GM18909 (cell line): Measurements from ENCODE around the gene COLEC11.
"Not testable (repeated sequence)": the region's sequence is repeated elsewhere in the genome, so short reads cannot be mapped to it uniquely, and the experiment has no call there.

Source experiments
- ATAC-seq: cut with Tn5 transposase; IDR thresholded peaks from one replicate; pipeline ENCODE4 v1.9.1; 2021; ENCODE audit warnings: mild to moderate bottlenecking; ENCODE audit not compliant: unreplicated experiment, poor library complexity

Gene COLEC11

GRCh38 chr2:3635171-3635974 is 40.5 kb downstream of the COLEC11 start:
- no peak for ATAC-seq

GRCh38 chr2:3635975-3636327 is 41.0 kb downstream of the COLEC11 start:
- not testable (repeated sequence) for ATAC-seq

GRCh38 chr2:3636586-3637310 is 41.8 kb downstream of the COLEC11 start:
- no peak for ATAC-seq

- ATAC-seq = no peak
These were observed 42.4 kb downstream of the COLEC11 start for GRCh38 chr2:3637311-3637675.

GRCh38 chr2:3637692-3638455 is 43.0 kb downstream of the COLEC11 start:
- no peak for ATAC-seq

GRCh38 chr2:3638456-3638810 is 43.5 kb downstream of the COLEC11 start:
- no peak for ATAC-seq

GRCh38 chr2:3639015-3639630 is 44.2 kb downstream of the COLEC11 start:
- ATAC-seq = no peak

GRCh38 chr2:3639653-3640052 is 44.7 kb downstream of the COLEC11 start:
- ATAC-seq = no peak

- ATAC-seq = no peak
These were observed 46.3 kb downstream of the COLEC11 start for GRCh38 chr2:3641181-3641580.

- no peak for ATAC-seq
These were observed 47.0 kb downstream of the COLEC11 start for GRCh38 chr2:3641841-3642421.

GRCh38 chr2:3642521-3643215 is 47.8 kb downstream of the COLEC11 start:
- no peak for ATAC-seq

- ATAC-seq = no peak
These were observed 48.7 kb downstream of the COLEC11 start for GRCh38 chr2:3643371-3644245.

GRCh38 chr2:3644246-3644525 is 49.3 kb downstream of the COLEC11 start:
- peak; percentile 86 for ATAC-seq

GRCh38 chr2:3644891-3645605 is 50.1 kb downstream of the COLEC11 start:
- no peak for ATAC-seq

GRCh38 chr2:3645745-3646389 is 51.0 kb downstream of the COLEC11 start:
- ATAC-seq = no peak

- no peak for ATAC-seq
These were observed 51.5 kb downstream of the COLEC11 start for GRCh38 chr2:3646446-3646845.

- no peak for ATAC-seq
These were observed 52.3 kb downstream of the COLEC11 start for GRCh38 chr2:3647246-3647645.
